Endothelial cell of umbilical vein (primary cell): ENCODE data around the gene HID1. TPM values are rescaled to one million over a fixed set of nuclear protein-coding genes. Genes with fewer than 3 reads are reported as not detected.

Experiments
- BruUV-seq: library from RNA; stranded (reverse); fragments of 400-500 nt; replicated peaks from 2 replicates; lab custom pipeline; 2021; lab: Mats Ljungman, UMichigan
- CTCF ChIA-PET: fragments of 300-600, 350-600 bp; sonication (Branson Sonifier 250); formaldehyde crosslinking; loops from one replicate; lab custom pipeline; 2021; ENCODE audit warnings: antibody characterized with exemption, inconsistent platforms; lab: Charles Lee
- POLR2A ChIA-PET: fragments of 300-600, 350-600 bp; sonication (Branson Sonifier 250); formaldehyde crosslinking; loops from one replicate; lab custom pipeline; 2021; ENCODE audit warnings: antibody characterized with exemption, inconsistent platforms; lab: Charles Lee
- DNase-seq: peaks from one replicate; pipeline ENCODE4 v3.0.0-alpha.2; 2011; ENCODE audit warnings: low read depth, low spot score
- FAIRE-seq: peaks from 2 replicates; lab custom pipeline; 2011; peaks lifted over from hg19 to GRCh38; lab: Jason Lieb, UNC
- H2AFZ ChIP-seq: 2 replicates; pipeline ENCODE4 v1.6.0; 2012; ENCODE audit warnings: low read depth, low read length, control low read depth, inconsistent platforms
- H3K27ac ChIP-seq: 2 replicates; pipeline ENCODE4 v1.5.1; 2011; ENCODE audit warnings: low read depth, mild to moderate bottlenecking, control low read depth, low read length, moderate library complexity; ENCODE audit not compliant: insufficient read depth
- H3K27me3 ChIP-seq, 2 experiments: 2 replicates each; pipeline versions ENCODE4 v1.6.0 to v1.6.1; 2011; ENCODE audit warnings: low read length in 2 of 2, mixed read lengths in 1 of 2; ENCODE audit not compliant: control insufficient read depth in 2 of 2, insufficient read depth in 2 of 2
- H3K36me3 ChIP-seq, 2 experiments: 2 replicates in 1 of 2; 3 replicates in 1 of 2; pipeline ENCODE4 v1.5.1; 2011; ENCODE audit warnings: low read length in 2 of 2, mild to moderate bottlenecking in 1 of 2, moderate library complexity in 1 of 2; ENCODE audit not compliant: control insufficient read depth in 2 of 2, insufficient read depth in 2 of 2; ENCODE audit errors: extremely low read depth in 1 of 2
- H3K4me1 ChIP-seq: 3 replicates; pipeline ENCODE4 v1.5.1; 2011; ENCODE audit warnings: mild to moderate bottlenecking, low read length; ENCODE audit not compliant: control insufficient read depth, insufficient read depth; ENCODE audit errors: extremely low read depth
- H3K4me2 ChIP-seq: 2 replicates; pipeline ENCODE4 v1.6.1; 2011; ENCODE audit warnings: low read length, control low read depth, mixed read lengths; ENCODE audit not compliant: insufficient read depth
- H3K4me3 ChIP-seq, 3 experiments: fragments of 200-600 bp in 1 of 3; sonication (generic), shearing (Covaris generic) in 1 of 3; replicated peaks in 1 of 3; 2 replicates each; pipeline ENCODE4 v1.5.1; 2011 to 2016; ENCODE audit warnings: control low read depth in 3 of 3, low read length in 3 of 3, mild to moderate bottlenecking in 2 of 3, inconsistent platforms in 1 of 3, low read depth in 1 of 3, moderate library complexity in 1 of 3; ENCODE audit not compliant: insufficient read depth in 1 of 3
- H3K79me2 ChIP-seq: 2 replicates; pipeline ENCODE4 v1.6.0; 2012; ENCODE audit warnings: low read length, inconsistent platforms; ENCODE audit not compliant: control insufficient read depth, insufficient read depth
- H3K9ac ChIP-seq: replicated peaks from 2 replicates; pipeline ENCODE3; 2011; ENCODE audit warnings: low read length, control low read depth; ENCODE audit not compliant: insufficient read depth; ENCODE audit errors: extremely low read depth
- H3K9me1 ChIP-seq: replicated peaks from 3 replicates; pipeline ENCODE4 v1.6.0; 2011; ENCODE audit warnings: mild to moderate bottlenecking, low read length; ENCODE audit not compliant: control insufficient read depth, insufficient read depth; ENCODE audit errors: extremely low read depth
- H3K9me3 ChIP-seq: replicated peaks from 2 replicates; pipeline ENCODE4 v1.5.1; 2012; ENCODE audit warnings: low read length, inconsistent platforms; ENCODE audit not compliant: control insufficient read depth, insufficient read depth
- H4K20me1 ChIP-seq: replicated peaks from 2 replicates; pipeline ENCODE3; 2011; ENCODE audit warnings: mild to moderate bottlenecking, low read length; ENCODE audit not compliant: control insufficient read depth, insufficient read depth; ENCODE audit errors: extremely low read depth
- CTCF ChIP-seq, 2 donors: IDR thresholded peaks; 1 replicate in 1 of 2; 2 replicates in 1 of 2; pipeline ENCODE4 v1.5.1; 2011; ENCODE audit warnings: low read length in 2 of 2, mild to moderate bottlenecking in 2 of 2, moderate library complexity in 2 of 2, control low read depth in 1 of 2, inconsistent platforms in 1 of 2, low read depth in 1 of 2; ENCODE audit not compliant: insufficient read depth in 1 of 2; ENCODE audit errors: extremely low read depth in 1 of 2
- EZH2 ChIP-seq: IDR thresholded peaks from 2 replicates; pipeline ENCODE4 v1.6.1; 2012; ENCODE audit warnings: borderline replicate concordance, low read depth, mild to moderate bottlenecking, moderate library complexity, low read length, inconsistent platforms; ENCODE audit not compliant: severe bottlenecking
- FOS ChIP-seq: IDR thresholded peaks from 2 replicates; pipeline ENCODE4 v1.6.1; 2011; ENCODE audit warnings: mild to moderate bottlenecking, low read length, moderate library complexity, borderline replicate concordance; ENCODE audit not compliant: insufficient read depth
- GATA2 ChIP-seq: IDR thresholded peaks from 2 replicates; pipeline ENCODE4 v1.7.0; 2011; ENCODE audit warnings: low read depth, mild to moderate bottlenecking, moderate library complexity, mixed read lengths, low read length; ENCODE audit not compliant: insufficient read length, insufficient read depth
- JUN ChIP-seq: IDR thresholded peaks from 2 replicates; pipeline ENCODE4 v1.6.1; 2011; ENCODE audit warnings: borderline replicate concordance, low read depth; ENCODE audit not compliant: insufficient read length, insufficient read depth
- MAX ChIP-seq: IDR thresholded peaks from 2 replicates; pipeline ENCODE4 v1.6.1; 2011; ENCODE audit not compliant: insufficient read depth, insufficient read length
- MYC ChIP-seq: IDR thresholded peaks from one replicate; pipeline ENCODE4 v1.6.1; 2011; ENCODE audit warnings: mild to moderate bottlenecking, low read depth, low read length
- POLR2A ChIP-seq: IDR thresholded peaks from 2 replicates; pipeline ENCODE4 v1.6.1; 2012; ENCODE audit warnings: low read depth, mild to moderate bottlenecking, control low read depth, low read length
- POLR2AphosphoS5 ChIP-seq: IDR thresholded peaks from 2 replicates; pipeline ENCODE4 v1.6.1; 2012; ENCODE audit warnings: low read depth, mild to moderate bottlenecking, control low read depth, low read length, moderate library complexity; ENCODE audit not compliant: insufficient read depth
- dilution Hi-C: fragments of 300-500 bp; cut with MboI; formaldehyde crosslinking; loops from one replicate; pipeline ENCODE4 v1.15.0; 2019; ENCODE audit warnings: low sequenced_read_pairs; ENCODE audit not compliant: extremely low pct_ligation_motif_present
- intact Hi-C: fragments of 100-400 bp; cut with micrococcal nuclease; formaldehyde crosslinking; loops from one replicate; pipeline ENCODE4 v1.10.0; 2022
- polyA plus RNA-seq, 4 experiments: library from polyadenylated mRNA; depleted of rRNA in 3 of 4; stranded (reverse) in 3 of 4; unstranded in 1 of 4; fragments of >200 nt; gene quantifications; 2 replicates each; pipeline versions ENCODE4 v1.2.1 to v1.2.3, GENCODE V29; 2011 to 2012; ENCODE audit warnings: missing spikeins in 1 of 4
- total RNA-seq: library from RNA; stranded (reverse); gene quantifications from 2 replicates; pipeline ENCODE4 v1.2.3, GENCODE V29; 2021

Gene HID1
- total and polyA plus RNA-seq, 2 donors (not counting 3 experiments of a cell fraction or from before 2014, with no cell fraction given): 41.4 to 53.3 TPM

- H3K4me1 ChIP-seq: no peaks in the 10 kb centered on the region
- no peak overlapping the region for H3K4me3 ChIP-seq
- no peak for DNase-seq
- H3K36me3 ChIP-seq: no peaks in the 10 kb centered on the region
- no peaks in the 10 kb centered on the region for H3K79me2 ChIP-seq
- H3K9me1 ChIP-seq: no peaks in the 10 kb centered on the region
- no peak overlapping the region for H3K9ac ChIP-seq
- intact Hi-C loops (no loop called here), dilution Hi-C loops (no loop called here)
- H4K20me1 ChIP-seq: no peaks in the 10 kb centered on the region
- H3K27ac ChIP-seq: no peak overlapping the region
- CTCF ChIA-PET: interaction anchor here (4.6 kb wide), 1 partner anchor 30 kb away, joined by 58 read pairs; the partner anchor contains the start of gene OTOP2
- POLR2A ChIA-PET: no interaction called here
- H3K4me2 ChIP-seq: no peak overlapping the region
- BruUV-seq: no TSS peak
- no peaks in the 10 kb centered on the region for H3K9me3 ChIP-seq
- H2AFZ ChIP-seq: no peak overlapping the region
- H3K27me3 ChIP-seq: no peaks in the 10 kb centered on the region
- TF ChIP-seq CTCF (IDR thresholded peaks at IDR 0.05; ENCODE audit: extremely low read depth in 1 of 2, insufficient read depth in 1 of 2, low read depth in 1 of 2, low read length in 2 of 2) (no peak), JUN (no peak), POLR2AphosphoS5 (no peak), MAX (no peak), GATA2 (no peak), EZH2 (no peak), FOS (no peak), MYC (no peak), POLR2A (no peak)
- no peak for FAIRE-seq
Measured at GRCh38 chr17:74954665-74955421, 17.7 kb downstream of the HID1 start.
